Suprapubic skin (tissue), 4 donors: ENCODE measurements around the gene BIN1.

Experiments
- CTCF ChIP-seq, 2 donors: fragments of 200-600 bp in 1 of 2; fragments of 450-650 bp in 1 of 2; sonication (generic) in 1 of 2; IDR thresholded peaks; one replicate each; pipeline ENCODE4 v1.5.1; 2016 to 2019; ENCODE audit warnings: antibody characterized with exemption in 2 of 2, mild to moderate bottlenecking in 1 of 2, moderate library complexity in 1 of 2
- EP300 ChIP-seq: sonication (generic); formaldehyde crosslinking; IDR thresholded peaks from one replicate; pipeline ENCODE4 v1.6.1; 2017; ENCODE audit warnings: antibody characterized with exemption
- POLR2A ChIP-seq, 2 donors: fragments of 450-650 bp; IDR thresholded peaks; one replicate each; pipeline ENCODE4 v1.6.1; 2017; ENCODE audit warnings: antibody characterized with exemption in 2 of 2, mild to moderate bottlenecking in 2 of 2, moderate library complexity in 2 of 2
- POLR2AphosphoS5 ChIP-seq, 3 donors: sonication (generic); formaldehyde crosslinking; IDR thresholded peaks; one replicate each; pipeline ENCODE4 v1.6.1; 2017; ENCODE audit warnings: antibody characterized with exemption in 3 of 3

DNA sequence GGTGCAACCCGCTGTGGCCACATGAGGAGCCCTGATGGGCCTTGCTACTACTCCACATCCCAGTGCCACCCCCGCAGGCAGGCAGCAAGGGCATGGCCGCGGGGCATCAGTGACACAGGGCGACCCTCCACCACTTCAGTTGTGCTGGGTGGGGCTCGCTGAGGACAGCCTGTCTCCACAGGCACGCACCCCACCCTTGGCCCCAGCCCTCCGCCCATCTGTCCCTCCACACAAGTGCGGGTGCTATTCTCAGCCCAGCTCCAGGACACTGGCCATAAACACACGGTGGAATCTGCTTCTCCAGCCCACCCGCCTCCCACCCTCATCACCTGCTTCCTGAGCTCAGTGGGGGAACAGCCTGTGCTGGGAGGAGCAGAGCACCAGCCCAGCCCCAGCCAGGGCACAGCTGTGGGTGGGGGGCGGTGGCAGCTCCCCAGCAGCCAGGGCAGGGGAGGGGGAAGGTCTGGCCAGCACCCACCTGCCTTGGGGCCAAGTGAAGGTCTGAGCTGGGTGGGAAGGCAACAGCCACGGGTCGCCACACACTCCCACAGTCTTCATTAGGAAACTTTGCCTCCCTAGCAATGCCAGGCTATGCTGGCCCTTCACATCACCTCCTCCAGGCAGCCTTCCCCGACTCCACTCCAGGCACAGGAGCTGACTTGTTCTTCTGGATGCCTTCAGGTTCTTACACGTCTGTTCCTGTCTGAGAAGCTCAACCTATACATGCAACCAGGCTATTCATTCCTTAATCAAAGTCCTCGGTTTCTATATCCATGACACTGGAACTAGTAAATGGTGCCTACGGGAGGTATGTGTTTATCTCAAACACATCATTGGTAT, 16.5 kb downstream of the BIN1 start:
- TF ChIP-seq CTCF (IDR thresholded peaks at IDR 0.05) (no peak), EP300 (no peak), POLR2AphosphoS5 (IDR thresholded peaks at IDR 0.05) (no peak), POLR2A (IDR thresholded peaks at IDR 0.05) (no peak)
